AG04450 (cell line): ENCODE data around the gene ZFAND5. TPM values are rescaled to one million over a fixed set of nuclear protein-coding genes. Genes with fewer than 3 reads are reported as not detected.

Experiments
- CTCF ChIA-PET: fragments of 300-600, 350-600 bp; formaldehyde crosslinking; extraction: SDS; loops from one replicate; lab custom pipeline; 2022; ENCODE audit warnings: antibody characterized with exemption, inconsistent platforms; lab: Charles Lee
- POLR2A ChIA-PET: fragments of 350-600 bp; formaldehyde crosslinking; extraction: SDS; loops from one replicate; lab custom pipeline; 2021; ENCODE audit warnings: antibody characterized with exemption, inconsistent platforms; lab: Yijun Ruan, JAX
- DNase-seq: peaks from one replicate; pipeline ENCODE4 v3.0.0-alpha.2; 2011; ENCODE audit warnings: low read depth, low spot score
- H3K27ac ChIP-seq: one replicate; pipeline ENCODE4 v1.5.1; 2012; ENCODE audit warnings: low read depth, low read length, control low read depth
- H3K27me3 ChIP-seq: one replicate; pipeline ENCODE4 v1.6.0; 2012; ENCODE audit warnings: low read length; ENCODE audit not compliant: control insufficient read depth, insufficient read depth
- H3K4me3 ChIP-seq: 2 replicates; pipeline ENCODE4 v1.5.1; 2011; ENCODE audit warnings: mild to moderate bottlenecking, low read depth, low read length, control low read depth
- H3K9me3 ChIP-seq: 2 replicates; pipeline ENCODE4 v1.5.1; 2012; ENCODE audit warnings: low read length; ENCODE audit not compliant: control insufficient read depth, insufficient read depth
- CTCF ChIP-seq: IDR thresholded peaks from 2 replicates; pipeline ENCODE4 v1.5.1; 2011; ENCODE audit warnings: low read depth, low read length, control low read depth, inconsistent platforms
- polyA plus RNA-seq: library from polyadenylated mRNA; depleted of rRNA; stranded (reverse); fragments of >200 nt; gene quantifications from 2 replicates; pipeline ENCODE4 v1.2.3, GENCODE V29; 2011

ZFAND5 gene
- polyA plus RNA-seq, 1 experiment, result 195 TPM

DNA sequence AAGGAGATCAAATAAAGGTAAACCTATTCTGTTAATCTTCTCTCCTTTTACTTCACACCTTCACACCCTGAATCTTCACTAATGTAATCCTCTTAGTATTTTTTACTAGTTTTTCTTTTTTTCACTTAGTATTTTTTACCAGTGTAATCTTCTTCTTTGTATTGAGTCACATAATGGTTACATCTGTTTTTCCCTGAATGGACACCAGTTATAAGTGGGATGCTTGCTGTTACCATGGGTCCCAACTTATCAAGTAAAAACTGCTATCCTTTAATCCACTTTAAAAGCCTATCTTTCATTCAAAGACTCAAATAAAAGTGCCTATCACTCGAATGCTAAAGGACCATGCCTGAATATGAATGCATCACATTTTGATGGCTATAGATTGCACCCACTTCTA lies 15.1 kb downstream of the ZFAND5 start:
- Histone ChIP-seq H3K4me3 (no peak overlapping the region), H3K9me3 (no peaks in the 10 kb centered on the region), H3K27ac (no peak overlapping the region), H3K27me3 (no peaks in the 10 kb centered on the region)
- no peak for TF ChIP-seq CTCF
- POLR2A ChIA-PET, result no interaction called here
- CTCF ChIA-PET, result no interaction called here
- DNase-seq, result no peak

DNA sequence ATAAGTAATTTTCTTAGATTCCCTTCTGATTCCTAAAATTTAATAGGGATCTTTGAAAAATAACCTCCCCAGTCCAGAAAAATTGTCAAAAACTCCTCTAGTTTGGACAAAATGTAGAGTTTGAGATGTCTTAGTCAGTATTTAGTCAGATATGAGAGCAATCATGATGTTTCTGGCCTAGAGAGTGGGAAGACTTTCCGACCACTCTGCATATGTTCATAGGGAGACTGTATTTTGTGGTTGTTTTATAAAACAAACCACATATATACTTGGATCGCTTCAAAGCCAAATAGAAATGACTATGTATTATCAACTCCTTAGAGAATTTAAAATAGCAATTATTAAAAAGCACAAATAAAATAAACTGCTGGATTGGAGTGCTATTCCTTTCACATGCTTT lies 15.8 kb downstream of the ZFAND5 start:
- CTCF ChIA-PET, result no interaction called here
- TF ChIP-seq CTCF, result no peak

GRCh38 chr9:72346333-72346732 lies 18.7 kb downstream of the ZFAND5 start:
- DNase-seq, result no peak
- H3K9me3 ChIP-seq, result no peaks in the 10 kb centered on the region
- no peaks in the 10 kb centered on the region for H3K27me3 ChIP-seq
- ChIA-PET POLR2A (interaction anchor here (0.6 kb wide), 1 partner anchor 19 kb away, joined by 4 read pairs; no protein-coding TSS in a partner anchor), CTCF (no interaction called here)
- no peak overlapping the region for H3K27ac ChIP-seq
- no peak for TF ChIP-seq CTCF
- H3K4me3 ChIP-seq, result no peak overlapping the region

More for the DNA sequence above, 15.8 kb downstream of the ZFAND5 start:
- no peak for DNase-seq
- Histone ChIP-seq H3K4me3 (no peak overlapping the region), H3K9me3 (no peaks in the 10 kb centered on the region), H3K27me3 (no peaks in the 10 kb centered on the region), H3K27ac (no peak overlapping the region)
- POLR2A ChIA-PET, result no interaction called here

DNA sequence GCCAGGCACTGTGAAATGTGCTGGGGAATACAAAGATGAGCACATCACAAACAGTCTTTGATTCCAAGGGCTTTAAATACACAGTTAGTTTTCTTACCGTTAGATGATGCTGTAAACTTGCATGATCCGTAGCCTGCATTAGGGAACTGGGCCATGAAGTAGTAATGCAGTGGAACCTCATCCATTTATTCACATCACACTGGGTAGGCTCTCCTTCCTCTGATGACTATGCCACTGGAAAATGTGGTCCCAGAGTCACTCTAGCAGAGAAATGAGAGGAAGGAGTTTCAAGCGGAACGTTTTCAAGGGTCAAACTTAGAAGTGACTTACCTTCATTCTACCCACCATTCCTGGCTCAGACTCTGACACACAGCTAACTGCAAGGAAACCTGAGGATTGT lies 26.4 kb downstream of the ZFAND5 start:
- H3K27ac ChIP-seq, result no peak overlapping the region
- no peak overlapping the region for H3K4me3 ChIP-seq
- no peak for DNase-seq
- POLR2A ChIA-PET, result no interaction called here
- no peaks in the 10 kb centered on the region for H3K27me3 ChIP-seq
- CTCF ChIA-PET, result no interaction called here
- H3K9me3 ChIP-seq, result no peaks in the 10 kb centered on the region
- TF ChIP-seq CTCF, result no peak

DNA sequence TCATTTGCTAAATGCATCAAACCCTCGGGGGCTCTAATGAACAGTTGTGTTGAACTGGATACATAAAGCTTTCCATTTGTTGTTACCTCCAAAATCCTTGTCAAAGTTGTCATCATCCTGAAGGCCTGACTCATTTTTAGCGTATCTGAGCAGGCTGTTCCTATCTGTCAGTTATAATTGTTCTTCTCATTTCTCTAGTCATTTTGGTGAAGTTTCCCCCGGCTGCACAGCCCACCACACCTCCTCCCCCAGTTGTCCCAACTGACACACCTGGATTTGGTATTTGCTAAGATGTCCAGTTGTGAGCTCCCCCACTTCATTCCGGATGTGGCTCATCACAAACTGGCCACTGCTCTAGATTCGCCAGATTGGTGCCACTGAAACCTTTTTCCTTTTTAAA lies 27.7 kb downstream of the ZFAND5 start:
- Histone ChIP-seq H3K9me3 (no peaks in the 10 kb centered on the region), H3K4me3 (no peak overlapping the region), H3K27ac (no peak overlapping the region), H3K27me3 (no peaks in the 10 kb centered on the region)
- POLR2A ChIA-PET, result no interaction called here
- CTCF ChIA-PET, result interaction anchor here (1.1 to 1.2 kb wide), 2 partner anchors 56 to 485 kb away, joined by 3 read pairs; no protein-coding TSS in a partner anchor
- TF ChIP-seq CTCF, result no peak
- no peak for DNase-seq
